Spleen (tissue), 7 donors: ENCODE results near the gene DNAAF2.

Experiments used
- POLR2A ChIP-seq, 3 donors: fragments of 450-650 bp; IDR thresholded peaks; one replicate each; pipeline ENCODE4 v1.5.1; 2017; ENCODE audit warnings: antibody characterized with exemption in 3 of 3, mild to moderate bottlenecking in 1 of 3
- TF ChIP-seq, protein P1 (sequence below), 11 experiments: fragments of 200-600 bp in 7 of 11; fragments of 450-650 bp in 4 of 11; sonication (generic) in 4 of 11; IDR thresholded peaks in 8 of 11; conservative IDR thresholded peaks in 3 of 11; 1 replicate in 7 of 11; 2 replicates in 4 of 11; pipeline versions ENCODE4 v1.4.0 to v1.8.0; 2016 to 2021; ENCODE audit warnings: antibody characterized with exemption in 11 of 11, inconsistent platforms in 4 of 11, mild to moderate bottlenecking in 1 of 11
- donor health status: DM: no; HTN: no; CAD: no; lungs with moderate emphysema.
- donor health status: DM: no; HTN: no; CAD: no.
- donor health status: DM: no; HTN: no; CAD: no.

DNA sequence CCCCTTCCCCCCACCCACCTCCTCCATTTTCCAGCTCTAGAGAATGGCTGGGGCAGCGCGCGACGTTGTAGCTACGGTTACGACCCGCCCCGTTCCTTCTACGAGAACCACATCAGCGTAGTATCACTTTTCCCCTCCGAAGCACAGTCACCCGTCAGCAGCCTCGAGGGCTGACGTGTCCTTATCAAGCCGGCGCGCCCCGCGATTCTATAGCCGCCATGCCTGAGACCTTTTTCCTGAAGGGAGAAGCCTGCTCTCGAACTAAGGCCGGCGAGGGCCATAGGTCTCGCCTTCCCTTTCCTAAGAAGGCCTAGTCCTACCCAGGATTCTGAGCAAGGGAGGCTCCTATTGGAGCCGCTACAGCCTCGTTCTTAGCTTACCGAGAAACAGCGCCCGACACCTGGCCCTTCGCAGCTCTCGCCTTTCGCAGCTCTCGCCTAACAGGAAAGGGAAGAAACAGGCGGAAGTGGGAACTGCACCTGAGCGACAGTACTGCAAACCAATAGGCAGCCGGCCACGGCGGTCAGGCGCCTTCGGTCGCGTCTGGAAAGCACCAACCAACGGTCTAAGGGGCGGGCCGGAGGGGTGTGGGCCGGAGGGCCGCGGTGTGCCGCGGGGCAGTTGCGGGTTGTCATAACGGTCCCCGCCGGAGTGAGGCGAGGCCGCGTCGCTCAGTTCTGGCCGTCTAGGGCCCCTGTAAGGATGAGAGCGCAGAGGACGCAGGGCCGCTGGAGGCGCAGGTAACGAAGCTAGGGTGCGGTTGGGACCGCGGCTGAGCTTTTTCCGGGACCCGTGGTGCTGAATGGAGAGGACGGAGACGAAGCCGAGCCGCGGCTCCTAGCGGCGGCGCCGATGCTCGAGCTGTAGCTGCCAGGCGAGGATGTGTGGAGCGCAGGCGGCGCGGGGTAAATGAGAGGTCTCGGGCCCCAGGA lies 14.6 kb downstream of the DNAAF2 start, which contains the start of the genes MGAT2 and RPL36AL:
- TF ChIP-seq, protein P1, sequence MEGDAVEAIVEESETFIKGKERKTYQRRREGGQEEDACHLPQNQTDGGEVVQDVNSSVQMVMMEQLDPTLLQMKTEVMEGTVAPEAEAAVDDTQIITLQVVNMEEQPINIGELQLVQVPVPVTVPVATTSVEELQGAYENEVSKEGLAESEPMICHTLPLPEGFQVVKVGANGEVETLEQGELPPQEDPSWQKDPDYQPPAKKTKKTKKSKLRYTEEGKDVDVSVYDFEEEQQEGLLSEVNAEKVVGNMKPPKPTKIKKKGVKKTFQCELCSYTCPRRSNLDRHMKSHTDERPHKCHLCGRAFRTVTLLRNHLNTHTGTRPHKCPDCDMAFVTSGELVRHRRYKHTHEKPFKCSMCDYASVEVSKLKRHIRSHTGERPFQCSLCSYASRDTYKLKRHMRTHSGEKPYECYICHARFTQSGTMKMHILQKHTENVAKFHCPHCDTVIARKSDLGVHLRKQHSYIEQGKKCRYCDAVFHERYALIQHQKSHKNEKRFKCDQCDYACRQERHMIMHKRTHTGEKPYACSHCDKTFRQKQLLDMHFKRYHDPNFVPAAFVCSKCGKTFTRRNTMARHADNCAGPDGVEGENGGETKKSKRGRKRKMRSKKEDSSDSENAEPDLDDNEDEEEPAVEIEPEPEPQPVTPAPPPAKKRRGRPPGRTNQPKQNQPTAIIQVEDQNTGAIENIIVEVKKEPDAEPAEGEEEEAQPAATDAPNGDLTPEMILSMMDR (IDR thresholded peaks at IDR 0.05 in 8 of 11, conservative IDR thresholded peaks at IDR 0.05 in 3 of 11), result peak in 8 of 11 experiments; percentile 24 to 63 (median 42)
- TF ChIP-seq POLR2A (IDR thresholded peaks at IDR 0.05), result peak; percentile 71 to 84 (median 76)
